ENCODE measurements around the gene VCX3A.

Gene VCX3A

GRCh38 chrX:6498324-6498723 is 36.6 kb downstream of the VCX3A start:
- no peak overlapping the region for H3K4me3 ChIP-seq (ENCODE audit: low read depth in 1 of 2, low read length in 1 of 2)
- TF ChIP-seq CTCF (IDR thresholded peaks at IDR 0.05): no peak
- H3K27me3 ChIP-seq: no peaks in the 10 kb centered on the region
- no peak overlapping the region for H3K27ac ChIP-seq
- H3K4me1 ChIP-seq (ENCODE audit: control insufficient read depth in 1 of 2, insufficient read depth in 1 of 2, low read depth in 1 of 2, low read length in 1 of 2): no peaks in the 10 kb centered on the region
- H3K36me3 ChIP-seq: no peaks in the 10 kb centered on the region
- no peaks in the 10 kb centered on the region for H3K9me3 ChIP-seq

All from neutrophil (primary cell).